Vagina (tissue), 2 donors: ENCODE data around the gene PLET1.

ENCODE experiments used
- CTCF ChIP-seq, 3 experiments: fragments of 450-650 bp in 2 of 3; fragments of 200-600 bp in 1 of 3; sonication (generic) in 1 of 3; IDR thresholded peaks; one replicate each; pipeline ENCODE4 v1.5.1; 2017 to 2019; ENCODE audit warnings: antibody characterized with exemption in 3 of 3, mild to moderate bottlenecking in 2 of 3, moderate library complexity in 2 of 3
- POLR2AphosphoS5 ChIP-seq, 2 donors: sonication (generic); formaldehyde crosslinking; IDR thresholded peaks; one replicate each; pipeline ENCODE4 v1.9.0; 2017; ENCODE audit warnings: antibody characterized with exemption in 2 of 2, mild to moderate bottlenecking in 2 of 2, low read depth in 1 of 2; ENCODE audit not compliant: insufficient read depth in 1 of 2

- TF ChIP-seq CTCF (IDR thresholded peaks at IDR 0.05) (no peak), POLR2AphosphoS5 (IDR thresholded peaks at IDR 0.05; ENCODE audit: insufficient read depth in 1 of 2, low read depth in 1 of 2) (no peak)
Observed at GRCh38 chr11:112266410-112266778, 5.7 kb upstream of the PLET1 start.
